ENCODE results near the gene AEN. TPM values are rescaled to one million over a fixed set of nuclear protein-coding genes. Genes with fewer than 3 reads are reported as not detected.

Gene AEN
- total and polyA plus RNA-seq, 2 of the 8 experiments (the other 6 are each of a cell fraction or from before 2014, with no cell fraction given), result 112 to 122 TPM

GRCh38 chr15:88613074-88613944 lies 7.8 kb upstream of the AEN start:
- H3K56ac ChIP-seq (replicated peaks; ENCODE audit: insufficient read length, low read depth, low read length), result no peak overlapping the region
- no peaks in the 10 kb centered on the region for H3K23me2 ChIP-seq (ENCODE audit: low read depth, low read length)
- H4K5ac ChIP-seq (ENCODE audit: insufficient read length, low read depth, low read length), result no peak overlapping the region
- H3K27ac ChIP-seq (ENCODE audit: low read depth, low read length), result no peak overlapping the region
- H2AK5ac ChIP-seq (ENCODE audit: low read depth, low read length), result 0 out of 2 replicates have a peak overlapping the region, but pooled peaks have one; percentile 8
- no peak overlapping the region for H3K4ac ChIP-seq (replicated peaks; ENCODE audit: insufficient read length, low read depth, low read length)
- H2BK15ac ChIP-seq (ENCODE audit: low read length), result 0 out of 2 replicates have a peak overlapping the region, but pooled peaks have one; percentile 51
- H3K79me2 ChIP-seq (ENCODE audit: control insufficient read depth in 1 of 2, insufficient read depth in 2 of 2, low read length in 2 of 2), result no peaks in the 10 kb centered on the region
- no peak overlapping the region for H2BK120ac ChIP-seq (replicated peaks; ENCODE audit: low read depth, low read length)
- H3K4me2 ChIP-seq (ENCODE audit: insufficient read depth in 1 of 2, low read depth in 2 of 2, low read length in 2 of 2), result peak overlapping the region; percentile 1 to 43
- FAIRE-seq (peak; percentile 93), DNase-seq (ENCODE audit: low read depth in 1 of 2, low spot score in 2 of 2) (peak; percentile 70 to 85)
- no peak overlapping the region; the same call in 1 of the 2 replicates for H2BK12ac ChIP-seq (ENCODE audit: low read depth, low read length)
- no peak overlapping the region for H4K8ac ChIP-seq (ENCODE audit: extremely low read depth, insufficient read depth, low read length)
- 22% methylated on average over 7 of the region's 7 CpGs; no CpG with 5 or more reads in 1 of the 2 experiments for WGBS, 2 experiments (ENCODE audit: extremely low coverage in 1 of 2, insufficient coverage in 1 of 2, insufficient read length in 1 of 2, insufficient replicate concordance in 2 of 2, low coverage in 1 of 2, low lambda C conversion rate in 2 of 2, missing lambda C conversion rate in 1 of 2)
- H3K9me3 ChIP-seq (ENCODE audit: insufficient read depth in 2 of 2, low read depth in 1 of 2, low read length in 1 of 2), result no peaks in the 10 kb centered on the region
- H3K14ac ChIP-seq (ENCODE audit: insufficient read length), result no peak overlapping the region
- H3K36me3 ChIP-seq (ENCODE audit: control insufficient read depth in 2 of 4, insufficient read depth in 4 of 4, low read length in 3 of 4), result no peaks in the 10 kb centered on the region
- H4K20me1 ChIP-seq (replicated peaks in 1 of 2; ENCODE audit: control insufficient read depth in 1 of 2, insufficient read depth in 2 of 2, low read length in 2 of 2), result no peaks in the 10 kb centered on the region
- H3K27me3 ChIP-seq (replicated peaks in 1 of 4; ENCODE audit: control insufficient read depth in 3 of 4, extremely low read depth in 1 of 4, insufficient read depth in 3 of 4, low read length in 3 of 4), result peaks cover 0 to 12% (median 10%) of the 10 kb centered on the region in 4 experiments; a peak in 6 of 7 replicates
- ChIA-PET POLR2A (ENCODE audit: partially characterized antibody) (interaction anchor here (0.6 to 7.0 kb wide), 6 partner anchors 8 to 132 kb away, joined by 3 to 61 read pairs (median 5); partner anchors contain the start of gene AEN), CTCF (ENCODE audit: partially characterized antibody) (interaction anchor here (0.8 to 6.0 kb wide), 9 partner anchors 15 to 136 kb away, joined by 3 to 41 read pairs (median 4); no protein-coding TSS in a partner anchor)
- peak overlapping the region in 3 of 4 experiments; percentile 9 to 23 (median 18); a peak in 2 of 8 replicates for H3K4me3 ChIP-seq (ENCODE audit: extremely low read depth in 1 of 4, insufficient read depth in 2 of 4, low read depth in 3 of 4, low read length in 4 of 4)
- no peak overlapping the region for H2AFZ ChIP-seq (ENCODE audit: low read length)
- no peak overlapping the region for H4K91ac ChIP-seq (replicated peaks; ENCODE audit: insufficient read length, low read length)
- no peak overlapping the region for H3K18ac ChIP-seq (ENCODE audit: extremely low read depth, low read length)
- H2BK5ac ChIP-seq (ENCODE audit: low read depth, low read length), result peak overlapping the region; percentile 91; the same call in 1 of the 2 replicates
- H3K9ac ChIP-seq (replicated peaks in 1 of 4; ENCODE audit: extremely low read depth in 1 of 4, low read depth in 3 of 4, low read length in 3 of 4), result no peak overlapping the region
- peaks cover 23 to 32% (median 27%) of the 10 kb centered on the region in 4 experiments for H3K4me1 ChIP-seq (replicated peaks in 1 of 4; ENCODE audit: control insufficient read depth in 3 of 4, insufficient read depth in 4 of 4, low read length in 3 of 4)
- H2BK20ac ChIP-seq (ENCODE audit: low read length), result peak overlapping the region; percentile 52; the same call in 1 of the 2 replicates
- no peaks in the 10 kb centered on the region for H3K79me1 ChIP-seq (ENCODE audit: low read depth, low read length)
- H3K23ac ChIP-seq (ENCODE audit: insufficient read length), result no peak overlapping the region
- TF ChIP-seq CHD1 (IDR thresholded peaks at IDR 0.05; ENCODE audit: low read depth, low read length), result no peak
- no peak for TF ChIP-seq CBX5 (IDR thresholded peaks at IDR 0.05; ENCODE audit: low read depth, low read length)
- TF ChIP-seq E2F6 (IDR thresholded peaks at IDR 0.05), result no peak
- 0 out of 4 replicates have a peak, but pooled peaks of 1 of the 2 experiments have one; percentile 59 for TF ChIP-seq SIN3A (conservative IDR thresholded peaks at IDR 0.05 in 1 of 2, IDR thresholded peaks at IDR 0.05 in 1 of 2; ENCODE audit: low read depth in 1 of 2, low read length in 2 of 2)
- TF ChIP-seq GABPA (IDR thresholded peaks at IDR 0.05; ENCODE audit: borderline replicate concordance, insufficient read depth, low read length), result no peak
- TF ChIP-seq SP2 (IDR thresholded peaks at IDR 0.05; ENCODE audit: low read length), result no peak
